GM12878 (cell line): ENCODE data around the gene R3HDM2. TPM values are rescaled to one million over a fixed set of nuclear protein-coding genes. Genes with fewer than 3 reads are reported as not detected.

Experiments used
- BCL11A ChIP-seq: IDR thresholded peaks from 2 replicates; pipeline ENCODE4 v1.6.1; 2011; ENCODE audit warnings: low read depth, low read length
- BMI1 ChIP-seq: fragments of 450-650 bp; IDR thresholded peaks from 2 replicates; pipeline ENCODE4 v1.6.1; 2016; ENCODE audit warnings: mild to moderate bottlenecking, moderate library complexity, borderline replicate concordance
- CBX3 ChIP-seq: fragments of 200-600 bp; sonication (generic); IDR thresholded peaks from 2 replicates; pipeline ENCODE4 v1.6.1; 2016; ENCODE audit warnings: low read depth, borderline replicate concordance
- FOS ChIP-seq: IDR thresholded peaks from 3 replicates; pipeline ENCODE4 v1.6.1; 2011; ENCODE audit warnings: borderline replicate concordance; ENCODE audit not compliant: insufficient read length; ENCODE audit errors: extremely low read depth
- HDGF ChIP-seq: fragments of 450-650 bp; IDR thresholded peaks from 2 replicates; pipeline ENCODE4 v1.6.1; 2016; ENCODE audit warnings: antibody characterized with exemption
- JUND ChIP-seq: IDR thresholded peaks from 2 replicates; pipeline ENCODE4 v1.6.1; 2012; ENCODE audit warnings: low read depth, mild to moderate bottlenecking, low read length, improper control_type of control experiment, moderate library complexity
- MTA2 ChIP-seq: fragments of 450-650 bp; IDR thresholded peaks from 2 replicates; pipeline ENCODE4 v1.6.1; 2016; ENCODE audit warnings: low read depth, mild to moderate bottlenecking, moderate library complexity
- MYB ChIP-seq: fragments of 150-350 bp; IDR thresholded peaks from 2 replicates; pipeline ENCODE4 v1.6.1; 2014; ENCODE audit warnings: mild to moderate bottlenecking, low read depth, low read length, borderline replicate concordance
- MYC ChIP-seq: IDR thresholded peaks from 2 replicates; pipeline ENCODE4 v1.6.1; 2011; ENCODE audit warnings: mild to moderate bottlenecking, low read length, moderate library complexity, inconsistent platforms; ENCODE audit not compliant: insufficient read depth, insufficient replicate concordance, insufficient read length, severe bottlenecking
- RBBP5 ChIP-seq: fragments of 200-600 bp; sonication (generic); conservative IDR thresholded peaks from 2 replicates; pipeline ENCODE4 v1.6.1; 2016
- RCOR1 ChIP-seq: conservative IDR thresholded peaks from 2 replicates; pipeline ENCODE4 v1.6.1; 2012; ENCODE audit warnings: low read depth, low read length, improper control_type of control experiment
- RFX5 ChIP-seq: IDR thresholded peaks from 2 replicates; pipeline ENCODE4 v1.6.1; 2011; ENCODE audit warnings: low read depth, low read length, improper control_type of control experiment
- SMC3 ChIP-seq: IDR thresholded peaks from 2 replicates; pipeline ENCODE4 v1.6.1; 2011; ENCODE audit warnings: low read length, improper control_type of control experiment, borderline replicate concordance
- SREBF1 ChIP-seq: IDR thresholded peaks from 2 replicates; pipeline ENCODE4 v1.6.1; 2012; ENCODE audit warnings: mild to moderate bottlenecking, low read length
- TCF3 ChIP-seq: IDR thresholded peaks from 2 replicates; pipeline ENCODE4 v1.6.1; 2012; ENCODE audit warnings: low read depth, mild to moderate bottlenecking, low read length, borderline replicate concordance; ENCODE audit not compliant: insufficient read depth
- ZNF384 ChIP-seq: IDR thresholded peaks from 2 replicates; pipeline ENCODE4 v1.6.1; 2012; ENCODE audit warnings: low read depth, mild to moderate bottlenecking, low read length, improper control_type of control experiment, borderline replicate concordance
- ZZZ3 ChIP-seq: IDR thresholded peaks from 2 replicates; pipeline ENCODE4 v1.6.1; 2011; ENCODE audit warnings: low read depth; ENCODE audit not compliant: control insufficient read depth, insufficient read length
- polyA plus RNA-seq, 11 experiments: library from polyadenylated mRNA; depleted of rRNA in 4 of 11; unstranded in 6 of 11; stranded (reverse) in 5 of 11; fragments of >200 nt; fragmentation: Nextera tagmentation in 4 of 11; fragmentation: Illumina TruSeq in 1 of 11; extraction: Ambion mirVana in 4 of 11; extraction: Trizol in 1 of 11; gene quantifications; 1 replicate in 1 of 11; 2 replicates in 10 of 11; pipeline versions ENCODE4 v1.2.1 to v1.2.3, GENCODE V29; 2011 to 2016; ENCODE audit warnings: inconsistent platforms in 2 of 11, missing spikeins in 2 of 11, low read depth in 1 of 11
- total RNA-seq, 4 experiments: library from RNA; depleted of rRNA in 3 of 4; stranded (reverse); fragments of >200 nt in 3 of 4; fragmentation: Illumina TruSeq in 1 of 4; extraction: Trizol in 1 of 4; gene quantifications; 2 replicates each; pipeline versions ENCODE4 v1.2.1 to v1.2.3, GENCODE V29; 2013 to 2021
- TF ChIP-seq, protein P1 (sequence below): IDR thresholded peaks from 2 replicates; pipeline ENCODE4 v1.6.1; 2011; ENCODE audit warnings: borderline replicate concordance, low read depth, mild to moderate bottlenecking, moderate library complexity, low read length; ENCODE audit not compliant: insufficient read depth, poor library complexity, severe bottlenecking
- TF ChIP-seq, protein P2 (sequence below): IDR thresholded peaks from 2 replicates; pipeline ENCODE4 v1.6.1; 2012; ENCODE audit warnings: low read depth, low read length, improper control_type of control experiment
- TF ChIP-seq, protein P3 (sequence below): fragments of 450-650 bp; IDR thresholded peaks from 2 replicates; pipeline ENCODE4 v1.6.1; 2017; ENCODE audit warnings: borderline replicate concordance
- TF ChIP-seq, protein P4 (sequence below): fragments of 450-650 bp; formaldehyde crosslinking; IDR thresholded peaks from 2 replicates; pipeline ENCODE4 v1.4.0; 2020; ENCODE audit warnings: mild to moderate bottlenecking, moderate library complexity

The R3HDM2 gene
- total and polyA plus RNA-seq, 10 of the 15 experiments (the other 5 are each of a cell fraction or from before 2014, with no cell fraction given) = 4.6 to 26.1 (median 11.2) TPM

DNA sequence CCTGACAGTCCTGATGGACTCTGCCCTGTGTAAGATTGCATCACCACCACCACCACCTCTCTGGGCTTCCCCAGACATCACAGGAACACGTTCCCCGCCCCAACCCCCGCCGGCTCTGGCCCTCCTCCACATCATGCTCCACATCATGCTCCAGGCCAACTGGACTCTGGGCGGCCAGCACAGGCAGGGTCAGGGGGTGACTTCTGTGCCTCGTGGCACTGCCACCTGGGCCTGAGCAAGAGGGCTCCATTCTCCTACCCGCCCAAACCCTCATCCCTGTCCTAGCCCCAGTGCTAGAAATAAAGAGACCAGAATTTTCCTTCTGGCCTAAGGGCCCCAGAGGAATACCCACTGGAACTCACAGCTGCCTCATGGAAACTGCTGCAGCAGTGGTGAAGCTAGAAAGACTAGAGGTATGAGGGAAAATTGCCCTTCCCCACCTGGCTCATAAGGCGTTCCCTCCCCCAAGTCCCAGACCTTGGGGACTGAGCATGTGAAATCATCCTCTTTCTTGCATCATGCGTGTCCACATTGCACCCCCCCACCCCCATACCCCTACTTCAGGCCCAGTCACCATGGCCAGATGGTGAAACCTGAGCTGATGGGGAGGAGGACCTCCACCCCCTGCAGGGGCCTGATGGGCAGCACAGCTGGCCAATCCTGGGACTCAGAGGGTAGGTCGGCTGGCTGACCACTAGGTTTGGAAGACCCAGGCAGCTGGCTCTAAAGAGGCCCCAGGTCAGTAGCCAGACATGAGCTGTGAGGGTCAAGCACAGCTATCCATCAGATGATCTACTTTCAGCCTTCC, 23.9 kb upstream of the R3HDM2 start, which contains the start of gene INHBE (continued):
- TF ChIP-seq JUND = no peak
- no peak for TF ChIP-seq MYC
- TF ChIP-seq, protein P1, sequence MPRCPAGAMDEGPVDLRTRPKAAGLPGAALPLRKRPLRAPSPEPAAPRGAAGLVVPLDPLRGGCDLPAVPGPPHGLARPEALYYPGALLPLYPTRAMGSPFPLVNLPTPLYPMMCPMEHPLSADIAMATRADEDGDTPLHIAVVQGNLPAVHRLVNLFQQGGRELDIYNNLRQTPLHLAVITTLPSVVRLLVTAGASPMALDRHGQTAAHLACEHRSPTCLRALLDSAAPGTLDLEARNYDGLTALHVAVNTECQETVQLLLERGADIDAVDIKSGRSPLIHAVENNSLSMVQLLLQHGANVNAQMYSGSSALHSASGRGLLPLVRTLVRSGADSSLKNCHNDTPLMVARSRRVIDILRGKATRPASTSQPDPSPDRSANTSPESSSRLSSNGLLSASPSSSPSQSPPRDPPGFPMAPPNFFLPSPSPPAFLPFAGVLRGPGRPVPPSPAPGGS = no peak
- TF ChIP-seq RFX5 = no peak
- TF ChIP-seq CBX3 = no peak
- TF ChIP-seq MTA2 = no peak
- TF ChIP-seq SREBF1 = no peak
- no peak for TF ChIP-seq BMI1
- TF ChIP-seq ZZZ3 = no peak
- TF ChIP-seq RCOR1 = no peak
- TF ChIP-seq FOS = no peak
- TF ChIP-seq SMC3 = no peak
- no peak for TF ChIP-seq TCF3
- TF ChIP-seq, protein P2, sequence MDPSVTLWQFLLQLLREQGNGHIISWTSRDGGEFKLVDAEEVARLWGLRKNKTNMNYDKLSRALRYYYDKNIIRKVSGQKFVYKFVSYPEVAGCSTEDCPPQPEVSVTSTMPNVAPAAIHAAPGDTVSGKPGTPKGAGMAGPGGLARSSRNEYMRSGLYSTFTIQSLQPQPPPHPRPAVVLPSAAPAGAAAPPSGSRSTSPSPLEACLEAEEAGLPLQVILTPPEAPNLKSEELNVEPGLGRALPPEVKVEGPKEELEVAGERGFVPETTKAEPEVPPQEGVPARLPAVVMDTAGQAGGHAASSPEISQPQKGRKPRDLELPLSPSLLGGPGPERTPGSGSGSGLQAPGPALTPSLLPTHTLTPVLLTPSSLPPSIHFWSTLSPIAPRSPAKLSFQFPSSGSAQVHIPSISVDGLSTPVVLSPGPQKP = no peak
- no peak for TF ChIP-seq ZNF384
- TF ChIP-seq RBBP5 = no peak
- TF ChIP-seq HDGF = no peak
- TF ChIP-seq BCL11A = no peak
- TF ChIP-seq, protein P3, sequence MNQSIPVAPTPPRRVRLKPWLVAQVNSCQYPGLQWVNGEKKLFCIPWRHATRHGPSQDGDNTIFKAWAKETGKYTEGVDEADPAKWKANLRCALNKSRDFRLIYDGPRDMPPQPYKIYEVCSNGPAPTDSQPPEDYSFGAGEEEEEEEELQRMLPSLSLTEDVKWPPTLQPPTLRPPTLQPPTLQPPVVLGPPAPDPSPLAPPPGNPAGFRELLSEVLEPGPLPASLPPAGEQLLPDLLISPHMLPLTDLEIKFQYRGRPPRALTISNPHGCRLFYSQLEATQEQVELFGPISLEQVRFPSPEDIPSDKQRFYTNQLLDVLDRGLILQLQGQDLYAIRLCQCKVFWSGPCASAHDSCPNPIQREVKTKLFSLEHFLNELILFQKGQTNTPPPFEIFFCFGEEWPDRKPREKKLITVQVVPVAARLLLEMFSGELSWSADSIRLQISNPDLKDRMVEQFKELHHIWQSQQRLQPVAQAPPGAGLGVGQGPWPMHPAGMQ = no peak
- TF ChIP-seq, protein P4, sequence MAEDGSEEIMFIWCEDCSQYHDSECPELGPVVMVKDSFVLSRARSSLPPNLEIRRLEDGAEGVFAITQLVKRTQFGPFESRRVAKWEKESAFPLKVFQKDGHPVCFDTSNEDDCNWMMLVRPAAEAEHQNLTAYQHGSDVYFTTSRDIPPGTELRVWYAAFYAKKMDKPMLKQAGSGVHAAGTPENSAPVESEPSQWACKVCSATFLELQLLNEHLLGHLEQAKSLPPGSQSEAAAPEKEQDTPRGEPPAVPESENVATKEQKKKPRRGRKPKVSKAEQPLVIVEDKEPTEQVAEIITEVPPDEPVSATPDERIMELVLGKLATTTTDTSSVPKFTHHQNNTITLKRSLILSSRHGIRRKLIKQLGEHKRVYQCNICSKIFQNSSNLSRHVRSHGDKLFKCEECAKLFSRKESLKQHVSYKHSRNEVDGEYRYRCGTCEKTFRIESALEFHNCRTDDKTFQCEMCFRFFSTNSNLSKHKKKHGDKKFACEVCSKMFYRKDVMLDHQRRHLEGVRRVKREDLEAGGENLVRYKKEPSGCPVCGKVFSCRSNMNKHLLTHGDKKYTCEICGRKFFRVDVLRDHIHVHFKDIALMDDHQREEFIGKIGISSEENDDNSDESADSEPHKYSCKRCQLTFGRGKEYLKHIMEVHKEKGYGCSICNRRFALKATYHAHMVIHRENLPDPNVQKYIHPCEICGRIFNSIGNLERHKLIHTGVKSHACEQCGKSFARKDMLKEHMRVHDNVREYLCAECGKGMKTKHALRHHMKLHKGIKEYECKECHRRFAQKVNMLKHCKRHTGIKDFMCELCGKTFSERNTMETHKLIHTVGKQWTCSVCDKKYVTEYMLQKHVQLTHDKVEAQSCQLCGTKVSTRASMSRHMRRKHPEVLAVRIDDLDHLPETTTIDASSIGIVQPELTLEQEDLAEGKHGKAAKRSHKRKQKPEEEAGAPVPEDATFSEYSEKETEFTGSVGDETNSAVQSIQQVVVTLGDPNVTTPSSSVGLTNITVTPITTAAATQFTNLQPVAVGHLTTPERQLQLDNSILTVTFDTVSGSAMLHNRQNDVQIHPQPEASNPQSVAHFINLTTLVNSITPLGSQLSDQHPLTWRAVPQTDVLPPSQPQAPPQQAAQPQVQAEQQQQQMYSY (CRISPR knock-in tag) = no peak
- no peak for TF ChIP-seq MYB
